BLaER1 (cell line): Measurements from ENCODE around the gene TMPRSS6.

Experiments used
- H3K27ac ChIP-seq: shearing (Covaris generic); formaldehyde crosslinking; 2 replicates; pipeline ENCODE4 v1.8.1; 2022
- H3K27me3 ChIP-seq: shearing (Covaris generic); formaldehyde crosslinking; 2 replicates; pipeline ENCODE4 v1.8.1; 2022
- H3K36me3 ChIP-seq: shearing (Covaris generic); formaldehyde crosslinking; 2 replicates; pipeline ENCODE4 v1.8.1; 2022
- H3K4me1 ChIP-seq: shearing (Covaris generic); formaldehyde crosslinking; 2 replicates; pipeline ENCODE4 v1.8.1; 2022
- H3K4me2 ChIP-seq: shearing (Covaris generic); formaldehyde crosslinking; 2 replicates; pipeline ENCODE4 v1.8.1; 2022
- H3K4me3 ChIP-seq: shearing (Covaris generic); formaldehyde crosslinking; 2 replicates; pipeline ENCODE4 v1.8.1; 2022
- H3K9ac ChIP-seq: shearing (Covaris generic); formaldehyde crosslinking; 2 replicates; pipeline ENCODE4 v1.8.1; 2022
- H3K9me3 ChIP-seq: shearing (Covaris generic); formaldehyde crosslinking; 2 replicates; pipeline ENCODE4 v1.8.1; 2022
- H4K20me1 ChIP-seq: shearing (Covaris generic); formaldehyde crosslinking; 2 replicates; pipeline ENCODE4 v1.8.1; 2022
- Cebpa-rat ChIP-seq: shearing (Covaris generic); IDR thresholded peaks from 2 replicates; pipeline ENCODE4 v1.8.1; 2022

Gene TMPRSS6

DNA sequence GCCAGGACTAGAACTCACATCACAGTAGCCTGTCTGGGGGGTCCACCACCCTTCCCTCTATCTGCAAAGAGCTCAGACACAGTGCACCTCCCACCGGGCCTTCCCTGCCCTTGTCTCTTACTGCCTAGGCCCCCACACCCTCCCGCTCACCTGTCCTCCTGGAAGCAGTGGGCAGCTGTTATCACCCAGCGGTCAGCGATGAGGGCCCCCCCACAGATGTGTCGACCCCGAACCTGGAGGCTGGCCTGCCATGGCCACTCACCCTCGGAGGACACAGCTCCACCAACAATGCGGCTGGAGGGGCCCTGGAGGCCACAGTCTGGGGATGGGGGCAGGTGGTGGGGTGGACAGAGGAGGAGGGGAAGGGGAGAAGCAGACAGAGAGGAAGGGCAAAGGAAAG, 39.2 kb downstream of the TMPRSS6 start:
- no peak overlapping the region for H3K4me3 ChIP-seq
- H3K36me3 ChIP-seq, result no peaks in the 10 kb centered on the region
- 0 out of 2 replicates have a peak, but pooled peaks cover 9% of the 10 kb centered on the region for H3K9me3 ChIP-seq
- TF ChIP-seq Cebpa-rat, result no peak
- no peak overlapping the region for H3K27ac ChIP-seq
- peaks cover 25% of the 10 kb centered on the region for H3K27me3 ChIP-seq
- H4K20me1 ChIP-seq, result 0 out of 2 replicates have a peak, but pooled peaks cover 5% of the 10 kb centered on the region
- no peaks in the 10 kb centered on the region for H3K4me1 ChIP-seq
- no peak overlapping the region for H3K9ac ChIP-seq
- H3K4me2 ChIP-seq, result no peak overlapping the region

DNA sequence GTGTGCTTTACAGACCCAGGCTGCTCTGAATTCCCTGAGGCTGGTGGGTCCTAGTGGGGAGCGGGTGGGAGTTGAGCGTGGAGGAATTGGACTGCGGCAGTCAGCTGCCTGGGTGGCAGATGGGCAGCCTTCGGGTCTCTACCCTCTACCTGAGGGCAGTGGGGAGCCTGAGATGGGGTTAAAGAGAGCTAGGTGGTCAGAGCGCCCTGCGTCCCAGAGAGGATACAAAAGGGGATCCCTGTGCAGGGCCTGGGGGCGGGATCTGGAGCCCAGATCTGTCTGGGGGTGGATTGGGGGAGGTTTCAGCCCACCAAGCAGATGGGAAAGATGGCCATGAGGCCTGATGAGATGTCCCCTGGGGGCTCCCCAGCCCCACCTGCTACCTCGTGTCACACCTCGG, 39.8 kb downstream of the TMPRSS6 start:
- 0 out of 2 replicates have a peak, but pooled peaks cover 5% of the 10 kb centered on the region for H4K20me1 ChIP-seq
- H3K9ac ChIP-seq, result no peak overlapping the region
- 0 out of 2 replicates have a peak, but pooled peaks cover 9% of the 10 kb centered on the region for H3K9me3 ChIP-seq
- H3K4me2 ChIP-seq, result no peak overlapping the region
- H3K36me3 ChIP-seq, result no peaks in the 10 kb centered on the region
- H3K27me3 ChIP-seq, result peaks cover 25% of the 10 kb centered on the region
- no peak for TF ChIP-seq Cebpa-rat
- no peak overlapping the region for H3K4me3 ChIP-seq
- no peak overlapping the region for H3K27ac ChIP-seq
- H3K4me1 ChIP-seq, result no peaks in the 10 kb centered on the region

DNA sequence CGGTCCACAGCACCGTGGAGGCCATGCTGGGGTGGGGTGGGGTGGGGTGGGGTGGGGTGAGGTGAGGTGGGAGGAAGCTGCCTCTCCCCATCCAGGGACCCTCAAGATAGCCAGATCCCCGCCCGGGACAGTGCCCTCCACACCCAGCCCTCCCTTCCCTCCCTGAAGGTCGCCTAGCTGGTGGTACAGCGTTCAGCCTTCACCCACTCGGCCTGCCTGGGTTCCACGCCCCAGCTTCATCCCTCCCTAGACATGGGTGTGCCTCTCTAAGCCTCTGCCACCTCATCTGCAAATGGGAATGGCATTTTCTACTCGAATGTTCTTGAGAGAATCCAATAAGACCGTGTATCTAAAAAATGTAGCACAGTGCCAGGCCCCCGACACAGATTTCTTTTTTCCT, 40.2 kb downstream of the TMPRSS6 start:
- Histone ChIP-seq H3K4me3 (no peak overlapping the region), H4K20me1 (0 out of 2 replicates have a peak, but pooled peaks cover 5% of the 10 kb centered on the region), H3K4me1 (no peaks in the 10 kb centered on the region), H3K9me3 (0 out of 2 replicates have a peak, but pooled peaks cover 9% of the 10 kb centered on the region), H3K27me3 (peaks cover 25% of the 10 kb centered on the region), H3K4me2 (no peak overlapping the region), H3K9ac (no peak overlapping the region), H3K36me3 (no peaks in the 10 kb centered on the region), H3K27ac (no peak overlapping the region)
- TF ChIP-seq Cebpa-rat, result no peak

DNA sequence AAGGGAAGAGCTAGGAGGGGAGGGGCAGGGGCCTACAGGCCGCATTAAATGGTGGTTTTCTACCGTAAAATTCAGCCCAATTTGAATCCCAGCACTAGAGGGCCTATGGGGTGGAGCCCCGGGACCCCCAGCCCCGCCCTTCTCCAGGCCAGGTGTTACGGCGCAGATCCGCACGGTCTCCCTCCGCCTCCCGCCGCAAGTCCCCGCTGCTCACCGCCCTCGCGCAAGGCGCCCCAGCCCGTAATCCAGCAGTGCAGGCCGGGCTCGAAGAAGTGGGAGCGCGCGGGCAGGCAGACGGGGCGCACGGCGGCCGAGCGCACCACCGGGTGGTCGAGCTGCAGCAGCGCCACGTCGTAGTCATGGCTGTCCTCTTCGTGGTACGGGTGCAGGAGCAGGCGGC, 40.7 kb downstream of the TMPRSS6 start:
- Histone ChIP-seq H3K9me3 (0 out of 2 replicates have a peak, but pooled peaks cover 9% of the 10 kb centered on the region), H3K27me3 (peaks cover 25% of the 10 kb centered on the region), H3K4me1 (peaks cover 1% of the 10 kb centered on the region), H3K27ac (no peak overlapping the region), H3K4me2 (no peak overlapping the region), H3K9ac (no peak overlapping the region), H4K20me1 (0 out of 2 replicates have a peak, but pooled peaks cover 5% of the 10 kb centered on the region), H3K36me3 (no peaks in the 10 kb centered on the region), H3K4me3 (no peak overlapping the region)
- TF ChIP-seq Cebpa-rat, result no peak

DNA sequence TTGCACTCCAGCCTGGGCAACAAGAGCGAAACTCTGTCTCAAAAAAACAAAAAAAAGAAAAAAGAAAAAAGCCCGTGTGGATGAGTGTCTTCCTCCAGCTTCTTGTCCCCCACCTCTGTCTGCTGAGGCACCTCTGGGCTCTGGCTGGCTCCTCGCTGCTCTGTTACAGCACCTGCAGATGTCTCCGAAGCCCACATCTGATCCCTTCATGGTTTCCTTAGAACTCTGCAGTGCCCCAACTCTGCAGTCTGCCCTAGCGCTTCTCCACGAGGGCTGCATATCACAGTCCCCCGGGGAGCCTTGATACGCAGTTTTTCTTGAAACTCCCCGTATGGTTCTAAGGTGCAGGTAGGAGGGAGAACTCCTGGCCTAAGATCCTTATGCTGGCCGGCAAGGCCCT, 42.1 kb downstream of the TMPRSS6 start:
- 0 out of 2 replicates have a peak, but pooled peaks cover 6% of the 10 kb centered on the region for H3K9me3 ChIP-seq
- no peak for TF ChIP-seq Cebpa-rat
- no peak overlapping the region for H3K27ac ChIP-seq
- 0 out of 2 replicates have a peak, but pooled peaks cover 5% of the 10 kb centered on the region for H4K20me1 ChIP-seq
- no peak overlapping the region for H3K9ac ChIP-seq
- H3K4me1 ChIP-seq, result peaks cover 15% of the 10 kb centered on the region
- no peaks in the 10 kb centered on the region for H3K36me3 ChIP-seq
- H3K4me2 ChIP-seq, result no peak overlapping the region
- no peak overlapping the region for H3K4me3 ChIP-seq
- H3K27me3 ChIP-seq, result peaks cover 25% of the 10 kb centered on the region

DNA sequence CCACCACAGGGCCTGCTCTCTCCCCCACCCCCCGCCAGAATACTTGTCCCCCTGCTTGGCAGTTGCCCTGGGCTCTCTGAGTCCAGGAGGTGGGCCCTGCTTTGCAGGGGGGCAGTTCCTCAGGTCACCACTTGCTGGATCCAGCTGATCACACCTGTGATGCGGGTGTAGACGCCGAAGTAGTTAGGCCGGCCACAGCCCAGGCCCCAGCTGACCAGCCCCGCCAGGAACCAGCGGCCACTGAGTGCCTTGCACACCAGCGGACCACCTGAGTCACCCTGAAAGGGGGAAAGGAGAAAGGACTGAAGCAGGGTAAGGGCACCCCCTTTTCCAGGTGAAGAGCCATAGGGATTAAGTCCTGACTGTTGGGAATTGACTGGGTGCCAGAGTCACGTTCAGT, 43.6 kb downstream of the TMPRSS6 start:
- Histone ChIP-seq H3K9ac (no peak overlapping the region), H3K4me1 (peaks cover 30% of the 10 kb centered on the region), H3K4me2 (no peak overlapping the region), H3K36me3 (peaks cover 10% of the 10 kb centered on the region; the same call in 1 of the 2 replicates), H3K27ac (no peak overlapping the region), H4K20me1 (0 out of 2 replicates have a peak, but pooled peaks cover 5% of the 10 kb centered on the region), H3K9me3 (no peaks in the 10 kb centered on the region), H3K4me3 (no peak overlapping the region), H3K27me3 (peaks cover 25% of the 10 kb centered on the region)
- no peak for TF ChIP-seq Cebpa-rat

DNA sequence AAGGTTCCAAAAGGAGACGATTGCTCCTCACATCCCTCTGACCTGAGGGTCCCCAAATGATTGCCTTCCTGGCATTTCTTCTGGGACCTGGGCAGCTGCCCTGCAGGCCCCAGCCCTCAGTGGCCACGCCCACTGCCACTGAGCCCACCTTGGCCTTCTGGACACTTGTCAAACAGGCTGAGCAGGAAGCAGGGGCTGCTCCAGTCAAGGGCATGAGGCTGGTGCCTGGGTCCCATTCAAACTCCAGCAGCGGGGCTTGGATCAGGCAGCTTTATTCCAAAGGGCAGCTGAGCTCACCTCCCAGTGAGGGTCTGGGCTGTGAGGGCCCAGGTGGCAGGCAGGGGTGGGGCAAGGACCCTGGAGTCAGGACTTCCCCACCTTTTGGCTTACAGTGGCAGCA, 44.3 kb downstream of the TMPRSS6 start:
- H3K4me2 ChIP-seq, result no peak overlapping the region
- H3K9me3 ChIP-seq, result no peaks in the 10 kb centered on the region
- 0 out of 2 replicates have a peak, but pooled peaks cover 5% of the 10 kb centered on the region for H4K20me1 ChIP-seq
- TF ChIP-seq Cebpa-rat, result no peak
- H3K4me1 ChIP-seq, result peaks cover 38% of the 10 kb centered on the region
- H3K27ac ChIP-seq, result no peak overlapping the region
- H3K27me3 ChIP-seq, result peaks cover 23% of the 10 kb centered on the region
- H3K36me3 ChIP-seq, result peaks cover 14% of the 10 kb centered on the region
- H3K4me3 ChIP-seq, result no peak overlapping the region
- H3K9ac ChIP-seq, result no peak overlapping the region

DNA sequence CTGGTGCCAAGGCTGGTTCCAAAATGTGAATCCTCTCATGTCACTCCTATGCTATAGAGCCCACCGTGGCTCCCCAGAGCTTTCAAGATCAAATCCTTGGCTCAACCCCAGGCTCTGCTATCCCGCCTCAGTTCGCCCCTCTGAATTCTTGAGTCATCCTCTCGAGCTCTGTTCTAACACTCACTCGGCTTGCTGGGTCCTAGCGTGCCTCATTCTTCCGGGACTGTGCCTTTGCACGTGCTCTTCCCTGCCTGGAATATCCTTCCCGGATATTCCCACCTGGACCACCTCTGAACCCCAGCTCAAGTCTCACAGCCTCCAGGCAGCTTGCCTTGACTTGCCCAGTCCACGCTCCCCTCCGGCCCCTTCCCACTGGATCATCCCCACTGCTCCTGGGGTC, 45.0 kb downstream of the TMPRSS6 start:
- Histone ChIP-seq H3K36me3 (peaks cover 19% of the 10 kb centered on the region), H3K4me1 (peaks cover 44% of the 10 kb centered on the region), H3K9ac (no peak overlapping the region), H3K4me2 (no peak overlapping the region), H3K27ac (no peak overlapping the region), H3K4me3 (no peak overlapping the region), H4K20me1 (0 out of 2 replicates have a peak, but pooled peaks cover 5% of the 10 kb centered on the region), H3K9me3 (no peaks in the 10 kb centered on the region), H3K27me3 (peaks cover 17% of the 10 kb centered on the region)
- no peak for TF ChIP-seq Cebpa-rat

DNA sequence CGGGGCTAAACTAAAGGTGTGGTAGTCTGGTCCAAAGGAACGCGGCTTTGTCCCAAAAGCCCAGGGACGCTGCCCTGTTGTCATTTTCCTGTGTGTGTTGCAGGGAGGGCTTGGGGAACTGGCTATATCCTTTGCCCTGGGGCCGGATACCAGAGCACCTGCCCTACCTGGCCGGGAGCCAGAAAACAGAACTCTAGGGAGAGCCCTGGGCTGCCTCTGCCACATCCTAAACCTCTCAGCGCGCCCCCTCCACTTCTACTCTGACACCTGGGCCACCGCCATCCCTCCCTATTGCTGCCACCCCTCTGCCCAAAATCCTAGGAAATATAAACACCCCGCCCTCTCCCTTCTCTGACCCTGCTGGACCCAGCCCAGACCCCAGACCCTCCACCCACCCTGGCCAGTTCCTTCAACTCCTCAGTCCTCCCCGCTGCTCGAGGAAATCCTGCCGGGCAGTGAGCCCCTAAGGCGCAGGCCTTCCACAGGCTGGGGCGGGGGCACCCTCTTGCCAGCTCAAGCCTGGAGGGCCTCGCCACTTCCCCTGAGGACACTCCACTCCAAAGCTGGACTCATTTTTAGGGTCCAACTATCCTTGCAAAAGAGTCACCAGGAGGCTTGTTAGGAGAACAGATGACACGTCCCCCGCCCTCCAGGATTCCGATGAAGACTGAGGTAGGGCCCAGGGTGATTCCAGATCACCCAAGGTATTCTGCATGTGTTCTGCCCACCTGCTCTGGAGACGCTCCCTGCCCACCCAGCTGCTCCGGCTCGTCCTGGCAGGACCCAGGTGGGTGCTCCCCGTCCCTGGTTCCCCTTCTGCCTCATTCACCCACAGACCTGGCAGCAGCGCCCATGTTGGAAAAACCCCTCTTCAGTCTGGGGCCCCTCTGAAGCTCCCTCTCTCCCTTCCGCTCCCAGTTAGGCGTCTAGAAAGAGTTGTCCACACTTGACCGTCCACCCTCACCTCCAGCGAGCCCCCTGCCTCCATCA, 45.8 kb downstream of the TMPRSS6 start:
- H3K36me3 ChIP-seq, result peaks cover 28% of the 10 kb centered on the region

More for the DNA sequence above, 45.8 kb downstream of the TMPRSS6 start:
- peaks cover 10% of the 10 kb centered on the region for H3K27me3 ChIP-seq
- H3K9me3 ChIP-seq, result no peaks in the 10 kb centered on the region
- H3K9ac ChIP-seq, result peak overlapping the region; percentile 34; the same call in 1 of the 2 replicates
- peaks cover 46% of the 10 kb centered on the region for H3K4me1 ChIP-seq
- H3K4me3 ChIP-seq, result no peak overlapping the region
- 0 out of 2 replicates have a peak, but pooled peaks cover 5% of the 10 kb centered on the region for H4K20me1 ChIP-seq
- H3K27ac ChIP-seq, result peak overlapping the region; percentile 7; the same call in 1 of the 2 replicates
- H3K4me2 ChIP-seq, result peak overlapping the region; percentile 72
- no peak for TF ChIP-seq Cebpa-rat
